ENCODE results near the gene TMEM250.

Gene TMEM250

GRCh38 chr9:136079916-136080246, 38.8 kb downstream of the TMEM250 start:
- no peak for TF ChIP-seq CTCF (IDR thresholded peaks at IDR 0.05; ENCODE audit: borderline replicate concordance, insufficient read depth, low read depth, low read length)
- no peak overlapping the region for H3K4me3 ChIP-seq (ENCODE audit: low read depth, low read length)

- H3K4me3 ChIP-seq (ENCODE audit: low read depth, low read length) = no peak overlapping the region
- TF ChIP-seq CTCF (IDR thresholded peaks at IDR 0.05; ENCODE audit: borderline replicate concordance, insufficient read depth, low read depth, low read length) = no peak
Measured at GRCh38 chr9:136079211-136079915, 39.3 kb downstream of the TMEM250 start.

DNA sequence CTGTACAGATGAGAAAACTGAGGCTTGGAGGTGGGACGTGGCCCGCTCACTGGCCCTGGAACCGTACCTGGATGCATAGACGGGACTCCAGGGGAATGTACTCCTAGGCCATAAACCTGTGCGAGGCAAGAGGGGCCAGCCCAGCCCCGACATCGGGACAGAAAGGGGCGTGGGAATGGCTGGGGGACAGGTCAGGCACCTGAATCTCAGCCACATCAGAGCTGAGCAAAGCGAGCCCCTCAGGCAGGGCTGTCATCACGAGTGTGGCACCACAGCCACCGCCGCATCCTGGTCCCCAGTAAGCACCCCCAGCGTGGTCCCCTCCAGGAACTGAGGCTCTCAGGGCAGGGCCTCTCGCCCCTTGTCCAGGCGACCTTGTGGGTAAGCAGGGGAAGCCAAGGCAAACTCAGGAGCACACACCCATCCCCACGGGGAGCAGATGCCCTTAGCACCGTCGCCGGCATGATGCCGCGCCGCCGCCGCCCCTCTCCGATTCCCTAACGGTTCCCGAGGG, 40.1 kb downstream of the TMEM250 start:
- no peak overlapping the region for H3K4me3 ChIP-seq (ENCODE audit: low read depth, low read length)
- TF ChIP-seq CTCF (IDR thresholded peaks at IDR 0.05; ENCODE audit: borderline replicate concordance, insufficient read depth, low read depth, low read length) = no peak

DNA sequence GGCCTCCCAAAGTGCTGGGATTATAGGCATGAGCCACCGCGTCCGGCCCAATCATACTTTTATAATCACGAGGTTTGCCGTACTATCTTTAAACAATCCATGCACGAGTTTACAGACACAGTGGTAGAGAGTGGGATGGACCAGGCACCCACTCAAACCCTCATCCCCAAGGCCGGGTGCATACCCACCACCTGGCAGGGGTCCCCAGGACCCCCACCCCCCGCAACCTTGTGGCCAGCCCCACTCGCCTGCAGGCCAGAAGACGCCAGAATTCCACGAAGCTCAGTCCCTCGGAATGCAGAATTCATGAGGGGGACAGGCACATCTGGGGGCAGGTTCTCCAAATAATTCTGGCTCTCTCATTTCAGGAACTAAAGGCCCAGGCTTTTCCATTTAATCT, 40.7 kb downstream of the TMEM250 start:
- no peak for TF ChIP-seq CTCF (IDR thresholded peaks at IDR 0.05; ENCODE audit: borderline replicate concordance, insufficient read depth, low read depth, low read length)
- no peak overlapping the region for H3K4me3 ChIP-seq (ENCODE audit: low read depth, low read length)

- H3K4me3 ChIP-seq (ENCODE audit: low read depth, low read length) = no peak overlapping the region
- no peak for TF ChIP-seq CTCF (IDR thresholded peaks at IDR 0.05; ENCODE audit: borderline replicate concordance, insufficient read depth, low read depth, low read length)
Measured at GRCh38 chr9:136077491-136077890, 41.2 kb downstream of the TMEM250 start.

GRCh38 chr9:136075881-136076678, 42.6 kb downstream of the TMEM250 start:
- TF ChIP-seq CTCF (IDR thresholded peaks at IDR 0.05; ENCODE audit: borderline replicate concordance, insufficient read depth, low read depth, low read length) = no peak
- H3K4me3 ChIP-seq (ENCODE audit: low read depth, low read length) = no peak overlapping the region
